Measurements from ENCODE around the gene SLC7A9.

GRCh38 chr19:32873247-32873959 is 3.8 kb upstream of the SLC7A9 start:
- TF ChIP-seq DNMT1 (CRISPR knock-in tag; IDR thresholded peaks at IDR 0.05): no peak
- TF ChIP-seq ZNF143 (CRISPR knock-in tag; IDR thresholded peaks at IDR 0.05): no peak
- TF ChIP-seq EP300 (IDR thresholded peaks at IDR 0.05; ENCODE audit: low read depth in 2 of 2, low read length in 2 of 2): no peak
- no peak for TF ChIP-seq EP300 (CRISPR knock-in tag; IDR thresholded peaks at IDR 0.05; ENCODE audit: borderline replicate concordance)
- TF ChIP-seq CTCF (CRISPR knock-in tag; IDR thresholded peaks at IDR 0.05): no peak
- no peak for TF ChIP-seq EZH2 (conservative IDR thresholded peaks at IDR 0.05; ENCODE audit: low read depth, low read length)
